GM13977 (cell line): Measurements from ENCODE around the gene ECM2.

Experiments used
- DNase-seq: peaks from one replicate; pipeline ENCODE4 v3.0.0; 2012; ENCODE audit warnings: low spot score
- in situ Hi-C: fragments of 300-500 bp; cut with MboI; formaldehyde crosslinking; loops from one replicate; pipeline ENCODE4 v1.12.0; 2022; ENCODE audit warnings: low sequenced_read_pairs, low pct_unique_long_range_greater_than_20kb, mixed read lengths, inconsistent platforms; ENCODE audit not compliant: unreplicated experiment
- TF ChIP-seq, protein P1 (sequence below): IDR thresholded peaks from 2 replicates; pipeline ENCODE4 v1.5.1; 2012; ENCODE audit warnings: mild to moderate bottlenecking, control low read depth; ENCODE audit not compliant: insufficient read depth; ENCODE audit errors: extremely low read depth, missing control alignments

Gene ECM2

DNA sequence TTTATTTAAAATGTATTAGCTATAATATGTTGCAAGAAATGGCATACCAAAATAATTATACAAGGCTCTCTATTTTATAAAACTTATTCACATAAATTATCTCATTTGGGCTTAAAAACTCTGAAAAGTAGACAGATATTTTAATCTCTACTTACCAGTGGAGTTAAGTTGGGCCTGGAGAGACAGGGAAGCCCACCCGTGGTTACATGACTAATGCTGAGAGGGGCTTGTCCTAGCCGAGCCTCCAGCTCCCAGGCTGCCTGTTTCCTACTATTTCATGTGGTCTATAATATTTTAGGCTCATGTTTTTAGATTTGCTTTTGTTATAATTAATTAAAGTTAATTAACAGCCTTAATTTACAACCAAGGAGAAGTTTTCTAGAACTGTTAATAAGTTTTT lies 32.6 kb downstream of the ECM2 start:
- TF ChIP-seq, protein P1, sequence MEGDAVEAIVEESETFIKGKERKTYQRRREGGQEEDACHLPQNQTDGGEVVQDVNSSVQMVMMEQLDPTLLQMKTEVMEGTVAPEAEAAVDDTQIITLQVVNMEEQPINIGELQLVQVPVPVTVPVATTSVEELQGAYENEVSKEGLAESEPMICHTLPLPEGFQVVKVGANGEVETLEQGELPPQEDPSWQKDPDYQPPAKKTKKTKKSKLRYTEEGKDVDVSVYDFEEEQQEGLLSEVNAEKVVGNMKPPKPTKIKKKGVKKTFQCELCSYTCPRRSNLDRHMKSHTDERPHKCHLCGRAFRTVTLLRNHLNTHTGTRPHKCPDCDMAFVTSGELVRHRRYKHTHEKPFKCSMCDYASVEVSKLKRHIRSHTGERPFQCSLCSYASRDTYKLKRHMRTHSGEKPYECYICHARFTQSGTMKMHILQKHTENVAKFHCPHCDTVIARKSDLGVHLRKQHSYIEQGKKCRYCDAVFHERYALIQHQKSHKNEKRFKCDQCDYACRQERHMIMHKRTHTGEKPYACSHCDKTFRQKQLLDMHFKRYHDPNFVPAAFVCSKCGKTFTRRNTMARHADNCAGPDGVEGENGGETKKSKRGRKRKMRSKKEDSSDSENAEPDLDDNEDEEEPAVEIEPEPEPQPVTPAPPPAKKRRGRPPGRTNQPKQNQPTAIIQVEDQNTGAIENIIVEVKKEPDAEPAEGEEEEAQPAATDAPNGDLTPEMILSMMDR = no peak
- DNase-seq = no peak
- in situ Hi-C loops = no loop called here

DNA sequence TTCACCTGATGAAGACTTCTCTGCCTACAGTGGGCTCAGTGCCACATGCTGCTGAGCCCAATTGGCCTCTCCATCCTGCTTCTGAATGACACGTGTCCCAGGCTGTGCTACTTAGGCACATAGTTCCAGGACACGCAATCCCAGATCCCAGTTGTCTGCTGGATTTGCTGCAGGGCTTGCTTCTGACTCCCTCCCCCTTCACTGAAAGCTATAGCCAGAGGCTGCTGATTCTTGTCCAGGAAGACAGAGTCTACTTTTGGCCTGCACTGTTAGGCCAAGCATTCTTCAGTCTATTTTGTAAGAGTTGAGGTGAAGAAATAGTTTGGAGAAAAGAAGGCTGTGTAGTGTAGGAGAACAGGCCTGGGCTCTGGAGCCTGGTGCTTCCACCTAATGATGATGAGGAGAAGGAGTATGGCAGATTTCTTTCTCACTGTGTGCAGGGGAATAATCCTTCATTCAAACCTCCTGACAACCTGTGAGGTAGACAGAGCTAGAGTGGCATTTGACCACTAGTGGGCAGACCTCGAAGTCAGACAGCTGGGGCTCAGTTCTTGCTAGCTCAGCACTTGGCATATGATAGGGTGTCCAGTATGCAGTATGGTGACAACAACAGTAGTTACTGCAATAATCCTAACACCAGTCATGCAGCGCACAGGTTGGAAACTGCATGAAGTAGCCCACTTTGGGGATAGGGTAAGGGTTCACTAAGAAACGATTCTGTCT lies 34.0 kb downstream of the ECM2 start:
- in situ Hi-C loops = no loop called here
- peak; percentile 22 for DNase-seq
- TF ChIP-seq, protein P1 = peak; percentile 52

DNA sequence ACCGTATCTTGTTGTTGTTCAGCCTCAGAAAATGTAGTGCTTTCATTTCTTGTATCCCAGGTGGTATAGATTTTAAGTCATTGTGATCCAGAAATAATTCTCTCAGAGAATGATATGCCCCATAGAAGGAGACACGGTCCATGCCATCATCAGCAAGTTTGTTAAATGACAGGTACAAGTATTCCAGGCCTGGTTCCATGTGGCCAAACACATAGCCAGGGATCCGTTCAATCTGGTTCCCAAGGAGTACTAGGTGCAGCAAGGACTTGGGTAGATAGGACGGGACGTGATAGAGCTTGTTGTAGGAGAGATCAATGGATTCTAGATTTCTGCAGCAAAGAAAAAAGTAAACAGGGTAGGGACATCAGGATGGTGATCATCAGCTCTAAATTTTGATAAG lies 35.1 kb downstream of the ECM2 start:
- no peak for DNase-seq
- in situ Hi-C loops = no loop called here
- TF ChIP-seq, protein P1 = no peak

DNA sequence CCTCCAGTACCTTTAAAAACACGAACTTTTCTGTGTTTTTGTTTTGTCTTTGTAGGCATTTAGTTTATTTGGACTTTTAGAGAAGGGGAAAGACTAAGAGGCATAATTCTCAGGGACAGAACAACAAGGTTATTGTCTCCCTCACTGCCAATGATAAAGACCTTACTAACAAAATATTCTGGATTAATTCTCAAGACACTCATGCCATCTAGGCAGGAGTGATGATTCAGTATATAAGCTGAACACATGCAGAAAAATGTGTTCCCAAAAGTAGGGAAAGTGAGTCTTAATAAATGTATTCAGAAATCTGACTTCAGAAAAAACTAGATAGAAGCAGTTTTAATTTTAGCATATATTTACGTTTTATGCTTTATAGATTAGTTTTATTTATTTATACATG lies 36.1 kb downstream of the ECM2 start:
- no peak for DNase-seq
- in situ Hi-C loops = no loop called here
- TF ChIP-seq, protein P1 = no peak

DNA sequence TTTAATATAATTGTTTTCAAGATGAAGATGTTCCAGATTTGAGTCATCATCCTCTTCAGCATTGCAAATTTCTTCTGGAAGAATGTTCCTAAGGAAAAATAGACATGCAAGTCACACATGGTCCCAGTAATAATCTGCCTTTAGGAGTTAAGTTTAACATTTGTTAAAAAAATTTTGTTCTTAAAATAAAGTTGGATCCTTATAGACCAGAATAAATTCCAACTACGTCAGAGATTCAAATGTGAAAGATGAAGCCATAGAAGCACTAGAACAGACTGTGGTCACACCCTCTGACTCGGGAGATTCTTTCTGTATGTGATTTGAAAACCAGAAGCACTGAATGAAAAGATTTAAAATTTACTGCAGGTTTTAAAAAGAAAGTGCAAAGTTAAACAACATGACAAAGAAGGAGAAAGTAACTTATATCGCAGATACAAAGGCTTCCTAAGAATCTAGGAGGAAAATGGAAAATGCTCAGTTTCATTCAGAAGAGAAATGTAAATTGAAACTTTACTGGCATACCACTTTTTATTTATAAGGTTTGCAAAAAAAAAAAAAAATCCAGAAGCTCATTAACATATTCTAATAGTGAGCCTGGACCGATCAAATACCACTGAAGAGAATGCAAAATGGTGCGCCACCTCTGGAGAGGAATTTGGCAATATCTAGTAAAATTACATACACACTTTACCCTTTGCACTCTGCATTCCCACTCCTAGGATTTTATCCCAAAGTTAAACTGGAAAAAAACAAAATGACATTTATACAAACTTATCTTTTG lies 39.2 kb downstream of the ECM2 start:
- in situ Hi-C loops = no loop called here
- no peak for DNase-seq
- TF ChIP-seq, protein P1 = no peak

DNA sequence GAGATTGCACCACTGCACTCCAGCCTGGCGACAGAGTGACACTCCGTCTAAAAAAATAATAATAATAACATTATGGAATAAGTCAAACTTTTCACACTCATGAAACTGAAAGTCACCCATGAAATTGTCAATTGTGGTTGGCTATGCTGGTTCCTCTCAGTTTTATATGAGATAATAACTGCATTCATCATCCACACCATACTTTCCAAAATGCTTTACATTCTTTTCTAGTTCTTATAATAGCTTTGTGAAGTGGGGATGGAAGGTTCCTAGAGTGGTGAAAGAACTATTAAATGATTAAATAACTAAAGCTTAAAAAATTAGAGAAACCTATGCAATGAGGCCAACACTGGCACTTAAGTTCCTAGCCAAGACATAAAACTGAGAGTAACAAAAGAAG lies 40.9 kb downstream of the ECM2 start:
- TF ChIP-seq, protein P1 = no peak
- in situ Hi-C loops = no loop called here
- no peak for DNase-seq
